HEK293T (cell line): Measurements from ENCODE around the gene ARHGAP21.

Source experiments
- BHLHE40 ChIP-seq: fragments of 450-650 bp; IDR thresholded peaks from 2 replicates; pipeline ENCODE4 v1.6.1; 2016; ENCODE audit warnings: mild to moderate bottlenecking, moderate library complexity, borderline replicate concordance
- ELF4 ChIP-seq: fragments of 450-650 bp; IDR thresholded peaks from 2 replicates; pipeline ENCODE4 v1.6.1; 2017; ENCODE audit warnings: antibody characterized with exemption
- FOXA1 ChIP-seq: fragments of 450-650 bp; IDR thresholded peaks from 2 replicates; pipeline ENCODE4 v1.6.1; 2016; ENCODE audit warnings: mild to moderate bottlenecking
- FOXK2 ChIP-seq: fragments of 450-650 bp; IDR thresholded peaks from 2 replicates; pipeline ENCODE4 v1.6.1; 2016; ENCODE audit warnings: mild to moderate bottlenecking
- HDGF ChIP-seq: fragments of 450-650 bp; IDR thresholded peaks from 2 replicates; pipeline ENCODE4 v1.6.1; 2017; ENCODE audit warnings: antibody characterized with exemption, borderline replicate concordance
- LEF1 ChIP-seq: fragments of 450-650 bp; IDR thresholded peaks from 2 replicates; pipeline ENCODE4 v1.6.1; 2017; ENCODE audit warnings: mild to moderate bottlenecking, borderline replicate concordance
- NFRKB ChIP-seq: fragments of 450-650 bp; IDR thresholded peaks from 2 replicates; pipeline ENCODE4 v1.6.1; 2016; ENCODE audit warnings: mild to moderate bottlenecking, moderate library complexity

GRCh38 chr10:24569828-24570657 lies 153.6 kb downstream of the ARHGAP21 start:
- TF ChIP-seq ELF4 (no peak), HDGF (no peak), FOXA1 (no peak), LEF1 (no peak), FOXK2 (no peak), NFRKB (no peak), BHLHE40 (no peak)
